Thoracic aorta (tissue), 2 donors: ENCODE measurements around the gene ABHD1. TPM values are rescaled to one million over a fixed set of nuclear protein-coding genes. Genes with fewer than 3 reads are reported as not detected.

Experiments
- ATAC-seq: fragments of 150-250 bp; one replicate; pipeline ENCODE4 v1.8.0; 2017; ENCODE audit warnings: low read depth; ENCODE audit not compliant: insufficient number of reproducible peaks, low FRiP score
- DNase-seq: peaks from one replicate; pipeline ENCODE4 v3.0.0-alpha.2; 2020; ENCODE audit warnings: low spot score
- H3K27ac ChIP-seq, 2 donors: fragments of 200-600 bp; sonication (generic); 1 replicate in 1 of 2; 2 replicates in 1 of 2; pipeline ENCODE4 v1.5.1; 2016; ENCODE audit warnings: mild to moderate bottlenecking in 2 of 2, moderate library complexity in 2 of 2
- H3K27me3 ChIP-seq: fragments of 200-600 bp; sonication (generic); replicated peaks from 2 replicates; pipeline ENCODE4 v1.6.0; 2016; ENCODE audit warnings: mild to moderate bottlenecking; ENCODE audit not compliant: insufficient read depth
- H3K36me3 ChIP-seq: fragments of 200-600 bp; sonication (generic); one replicate; pipeline ENCODE4 v1.5.1; 2016
- H3K4me1 ChIP-seq, 2 donors: fragments of 200-600 bp; sonication (generic); 1 replicate in 1 of 2; 2 replicates in 1 of 2; pipeline versions ENCODE4 v1.5.1 to v1.6.0; 2016; ENCODE audit warnings: low read depth in 2 of 2, mild to moderate bottlenecking in 1 of 2; ENCODE audit not compliant: control insufficient read depth in 1 of 2
- H3K4me3 ChIP-seq: fragments of 200-600 bp; sonication (generic); 2 replicates; pipeline ENCODE4 v1.5.1; 2016; ENCODE audit warnings: mild to moderate bottlenecking
- H3K9me3 ChIP-seq: fragments of 200-600 bp; sonication (generic); 2 replicates; pipeline ENCODE4 v1.5.1; 2016
- total RNA-seq, 2 donors: library from RNA; depleted of rRNA; stranded (reverse); fragments of >200 nt; gene quantifications; one replicate each; pipeline versions ENCODE4 v1.1.0 to v1.2.3, GENCODE V29; 2016
- TF ChIP-seq, protein P1 (sequence below): fragments of 200-600 bp; sonication (generic); IDR thresholded peaks from one replicate; pipeline ENCODE4 v1.5.1; 2019; ENCODE audit warnings: antibody characterized with exemption

The ABHD1 gene
- total RNA-seq, 2 donors from 2014 or later, result 0.27 TPM; not detected in 1

DNA sequence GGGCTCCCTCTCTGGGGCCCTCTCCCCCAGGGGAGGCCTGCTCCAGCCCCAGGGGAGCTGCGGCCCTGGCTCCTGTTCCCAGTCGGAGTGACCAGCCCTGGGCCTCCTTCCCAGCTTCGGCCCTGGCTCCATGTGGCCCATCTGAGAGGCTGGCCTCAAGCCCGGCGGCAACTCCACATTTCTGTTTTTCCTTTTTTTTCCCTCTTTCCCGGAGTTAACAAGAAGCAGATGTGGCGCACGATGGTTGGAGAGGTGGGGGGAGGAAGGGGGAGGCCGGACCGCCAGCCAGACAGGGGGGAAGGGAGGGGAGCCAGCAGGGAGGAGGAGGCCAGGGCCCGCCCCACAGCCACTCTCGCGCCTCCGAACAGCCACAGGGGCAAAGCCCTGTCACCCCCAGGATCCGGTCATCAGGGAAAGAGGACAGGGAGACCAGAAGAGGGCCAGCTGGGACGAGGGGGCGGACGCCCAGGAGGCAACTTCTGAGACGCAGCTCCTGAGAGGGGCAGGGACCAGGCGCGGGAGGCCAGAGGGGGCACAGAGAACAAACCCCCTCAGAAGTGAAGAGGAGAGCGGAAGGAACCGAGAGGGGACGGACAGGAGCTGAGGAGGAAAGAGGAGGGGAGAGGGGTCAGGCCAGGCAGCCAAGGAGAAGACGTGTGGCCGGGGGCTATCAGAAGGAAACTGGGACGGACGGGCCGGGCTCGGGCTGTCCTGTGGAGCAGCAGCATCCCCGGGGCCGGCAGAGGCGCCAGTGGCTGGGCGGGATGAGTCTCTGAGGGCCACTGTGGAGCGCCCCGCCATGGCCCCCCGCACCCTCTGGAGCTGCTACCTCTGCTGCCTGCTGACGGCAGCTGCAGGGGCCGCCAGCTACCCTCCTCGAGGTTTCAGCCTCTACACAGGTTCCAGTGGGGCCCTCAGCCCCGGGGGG, 45.1 kb upstream of the ABHD1 start, which contains the start of gene EMILIN1:
Gene EMILIN1, plus strand, starts transcription at position 349 of the 928 bp plus-strand sequence. Its CDS starts 451 bp downstream, at position 800.
- H3K27ac ChIP-seq, result peak within 1 kb of the TSS; percentile 87 to 98
- DNase-seq (peak; percentile 81), ATAC-seq (peak; percentile 76)
- H3K4me1 ChIP-seq, result peaks cover 40 to 74% of the 10 kb centered on the region in 2 donors
- H3K36me3 ChIP-seq, result peaks cover 14% of the 10 kb centered on the region
- H3K27me3 ChIP-seq, result no peaks in the 10 kb centered on the region
- no peaks in the 10 kb centered on the region for H3K9me3 ChIP-seq
- TF ChIP-seq, protein P1, sequence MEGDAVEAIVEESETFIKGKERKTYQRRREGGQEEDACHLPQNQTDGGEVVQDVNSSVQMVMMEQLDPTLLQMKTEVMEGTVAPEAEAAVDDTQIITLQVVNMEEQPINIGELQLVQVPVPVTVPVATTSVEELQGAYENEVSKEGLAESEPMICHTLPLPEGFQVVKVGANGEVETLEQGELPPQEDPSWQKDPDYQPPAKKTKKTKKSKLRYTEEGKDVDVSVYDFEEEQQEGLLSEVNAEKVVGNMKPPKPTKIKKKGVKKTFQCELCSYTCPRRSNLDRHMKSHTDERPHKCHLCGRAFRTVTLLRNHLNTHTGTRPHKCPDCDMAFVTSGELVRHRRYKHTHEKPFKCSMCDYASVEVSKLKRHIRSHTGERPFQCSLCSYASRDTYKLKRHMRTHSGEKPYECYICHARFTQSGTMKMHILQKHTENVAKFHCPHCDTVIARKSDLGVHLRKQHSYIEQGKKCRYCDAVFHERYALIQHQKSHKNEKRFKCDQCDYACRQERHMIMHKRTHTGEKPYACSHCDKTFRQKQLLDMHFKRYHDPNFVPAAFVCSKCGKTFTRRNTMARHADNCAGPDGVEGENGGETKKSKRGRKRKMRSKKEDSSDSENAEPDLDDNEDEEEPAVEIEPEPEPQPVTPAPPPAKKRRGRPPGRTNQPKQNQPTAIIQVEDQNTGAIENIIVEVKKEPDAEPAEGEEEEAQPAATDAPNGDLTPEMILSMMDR, result no peak
- H3K4me3 ChIP-seq, result peak within 1 kb of the TSS; percentile 77

DNA sequence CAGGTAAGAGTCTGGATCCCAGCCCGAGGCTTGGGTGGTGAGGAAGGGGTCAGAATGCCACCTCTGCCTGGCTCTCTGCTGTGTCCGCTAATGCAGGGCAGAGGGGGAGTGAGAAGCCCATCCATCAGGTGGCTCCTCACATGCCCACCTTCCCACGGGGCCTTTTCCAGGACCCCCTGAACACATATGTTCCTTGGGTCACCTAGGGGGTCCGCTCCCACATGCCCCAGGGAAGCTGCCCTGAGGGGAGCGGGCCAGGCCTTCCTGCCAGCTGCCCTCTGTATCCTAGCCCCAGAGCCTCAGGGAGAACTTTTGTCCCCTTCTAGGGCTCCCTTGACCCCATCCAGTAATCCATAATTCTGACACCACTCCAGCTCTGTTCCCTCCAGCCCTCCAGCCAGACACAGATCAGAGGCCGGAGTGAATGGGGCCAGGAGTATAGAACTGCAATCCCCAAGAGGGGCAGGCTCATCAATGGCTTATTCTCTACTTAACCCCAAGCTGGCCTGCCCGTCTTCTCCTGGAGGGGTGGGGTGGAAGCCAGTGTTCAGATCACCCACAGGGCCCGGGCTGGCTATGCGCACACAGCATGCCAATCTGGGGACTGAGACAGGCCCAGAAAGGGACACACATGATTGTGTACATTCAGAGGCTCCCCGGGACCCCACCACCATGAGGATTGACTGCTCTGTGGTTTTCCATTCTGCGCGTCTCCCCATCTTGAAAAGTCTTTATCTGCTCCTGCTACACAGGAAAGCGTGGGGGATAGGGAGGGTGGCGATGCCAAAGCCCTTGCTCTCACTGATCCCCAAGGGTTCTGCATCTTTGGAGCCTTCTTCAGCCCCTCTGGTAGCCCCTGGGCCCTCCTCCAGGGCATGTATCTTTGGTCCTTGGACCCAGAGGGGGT, 44.1 kb upstream of the ABHD1 start:
- H3K36me3 ChIP-seq, result peaks cover 14% of the 10 kb centered on the region
- peak overlapping the region; percentile 87 to 98 for H3K27ac ChIP-seq
- H3K4me1 ChIP-seq, result peaks cover 33 to 72% of the 10 kb centered on the region in 2 donors
- DNase-seq (no peak), ATAC-seq (no peak)
- TF ChIP-seq, protein P1, result no peak
- peak overlapping the region; percentile 77 for H3K4me3 ChIP-seq
- no peaks in the 10 kb centered on the region for H3K9me3 ChIP-seq
- H3K27me3 ChIP-seq, result no peaks in the 10 kb centered on the region

DNA sequence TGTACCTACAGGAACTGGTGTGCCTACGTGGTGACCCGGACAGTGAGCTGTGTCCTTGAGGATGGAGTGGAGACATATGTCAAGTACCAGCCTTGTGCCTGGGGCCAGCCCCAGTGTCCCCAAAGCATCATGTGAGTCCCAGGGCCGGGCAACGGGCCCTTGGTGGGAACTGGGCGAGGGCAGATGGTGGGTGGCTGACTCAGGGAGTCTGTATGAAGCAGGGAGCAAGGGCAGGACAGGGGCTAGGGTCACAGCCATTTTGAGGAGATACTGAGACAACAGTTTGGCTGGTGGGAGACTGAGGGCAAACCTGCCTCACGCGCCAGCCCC, 43.5 kb upstream of the ABHD1 start:
- peaks cover 30 to 72% of the 10 kb centered on the region in 2 donors for H3K4me1 ChIP-seq
- H3K4me3 ChIP-seq, result peak overlapping the region; percentile 77
- TF ChIP-seq, protein P1, result no peak
- no peaks in the 10 kb centered on the region for H3K9me3 ChIP-seq
- no peak for DNase-seq
- no peak for ATAC-seq
- no peaks in the 10 kb centered on the region for H3K27me3 ChIP-seq
- H3K36me3 ChIP-seq, result peaks cover 14% of the 10 kb centered on the region
- H3K27ac ChIP-seq, result peak overlapping the region; percentile 87 to 98

DNA sequence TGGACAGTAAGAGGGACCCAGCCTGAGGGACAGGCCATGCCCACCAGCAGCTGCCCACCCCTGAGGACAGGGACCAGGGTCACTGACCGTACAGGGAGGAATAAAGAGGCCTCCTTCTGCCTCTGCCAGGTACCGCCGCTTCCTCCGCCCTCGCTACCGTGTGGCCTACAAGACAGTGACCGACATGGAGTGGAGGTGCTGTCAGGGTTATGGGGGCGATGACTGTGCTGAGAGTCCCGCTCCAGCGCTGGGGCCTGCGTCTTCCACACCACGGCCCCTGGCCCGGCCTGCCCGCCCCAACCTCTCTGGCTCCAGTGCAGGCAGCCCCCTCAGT, 43.0 kb upstream of the ABHD1 start:
- no peak for ATAC-seq
- peaks cover 14% of the 10 kb centered on the region for H3K36me3 ChIP-seq
- H3K9me3 ChIP-seq, result no peaks in the 10 kb centered on the region
- TF ChIP-seq, protein P1, result no peak
- H3K27me3 ChIP-seq, result no peaks in the 10 kb centered on the region
- no peak for DNase-seq
- H3K4me1 ChIP-seq, result peaks cover 34 to 72% of the 10 kb centered on the region in 2 donors
- peak overlapping the region; percentile 87 to 98 for H3K27ac ChIP-seq
- peak overlapping the region; percentile 77 for H3K4me3 ChIP-seq
